Stimulated activated CD4-positive, alpha-beta T cell treated with anti-CD3 and anti-CD28 coated beads, Interleukin-2, amount 100 ng/mL, for 4 hours (primary cell): ENCODE results near the gene NEK6.

Source experiments
- DNase-seq: peaks from one replicate; pipeline ENCODE4 v3.0.0-alpha.2; 2020; ENCODE audit warnings: low read depth

NEK6 gene

DNA sequence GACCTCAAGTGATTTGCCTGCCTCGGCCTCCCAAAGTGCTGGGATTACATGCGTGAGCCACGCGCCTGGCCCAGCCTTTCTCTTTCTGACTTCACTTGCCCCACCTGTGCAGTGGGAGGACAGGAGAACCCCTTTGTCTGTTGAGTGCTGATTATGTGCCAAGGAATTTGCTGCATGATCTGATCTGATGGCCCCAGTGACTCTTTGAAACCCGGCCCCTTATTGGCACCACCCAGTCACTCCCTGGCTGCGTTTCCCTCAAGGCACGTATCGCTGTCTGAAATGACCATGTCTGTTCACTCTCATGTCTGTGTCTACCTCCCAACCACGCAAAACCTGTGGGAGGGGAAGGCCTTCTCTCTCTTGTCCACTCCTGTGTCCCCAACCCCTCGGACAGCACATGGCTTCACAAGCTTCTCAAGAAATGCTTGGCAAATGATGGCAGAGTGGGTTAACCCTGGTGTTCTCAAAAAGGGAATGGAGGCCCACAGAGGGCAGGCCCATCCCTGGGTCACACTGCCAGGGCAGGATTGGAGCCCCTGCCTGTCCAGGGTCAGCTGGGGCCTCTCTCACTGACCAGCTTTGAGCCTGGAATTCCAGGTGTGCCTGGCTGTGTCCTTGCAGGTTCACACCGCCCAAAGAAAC is 21.9 kb downstream of the NEK6 start:
- no peak for DNase-seq

DNA sequence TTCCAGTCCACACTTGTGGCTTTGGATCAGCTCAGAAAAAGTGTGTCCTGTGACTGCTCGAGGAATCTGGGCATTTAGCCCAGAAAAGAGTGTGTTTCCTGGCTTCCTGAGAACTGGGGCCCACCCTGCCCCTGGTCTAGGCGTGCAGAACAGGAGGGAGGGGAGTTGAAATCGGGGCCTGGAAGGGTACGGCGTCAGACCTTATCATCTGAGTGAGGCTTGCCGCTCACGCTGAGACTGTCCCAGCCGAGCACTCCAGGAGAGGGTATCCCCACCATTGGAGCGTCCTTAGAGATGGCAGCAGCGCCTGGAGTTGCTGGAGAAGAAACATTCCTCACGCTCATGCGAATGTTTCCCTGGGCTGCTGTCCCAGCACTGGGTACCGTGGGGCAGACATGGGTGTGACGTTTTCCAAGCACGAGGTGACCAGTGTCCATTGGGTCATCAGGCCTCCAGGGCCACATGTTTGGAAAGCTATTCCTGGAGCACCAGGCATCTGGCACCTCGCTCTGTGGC is 22.5 kb downstream of the NEK6 start:
- DNase-seq = no peak

DNA sequence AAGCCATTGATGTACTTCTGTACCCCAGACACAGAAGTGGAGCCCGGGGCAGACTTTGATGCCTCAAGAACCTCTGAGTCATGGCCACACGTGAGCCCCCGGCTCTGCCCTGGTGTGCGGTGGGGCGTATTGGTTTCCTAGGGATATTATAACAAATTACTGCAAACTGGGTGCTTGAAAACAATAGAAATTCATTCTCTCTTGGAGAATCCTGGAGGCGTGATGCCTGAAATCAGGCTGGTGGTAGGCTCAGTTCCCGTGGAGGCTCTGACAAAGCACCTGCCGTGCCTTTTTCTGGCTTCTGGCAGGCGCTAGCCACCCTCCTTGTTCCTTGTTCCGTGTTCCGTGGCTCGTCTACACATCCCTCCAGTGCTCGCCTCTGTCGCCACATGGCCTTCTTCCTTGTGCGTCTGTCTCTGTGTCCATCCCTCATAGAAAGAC is 24.2 kb downstream of the NEK6 start:
- DNase-seq = no peak

DNA sequence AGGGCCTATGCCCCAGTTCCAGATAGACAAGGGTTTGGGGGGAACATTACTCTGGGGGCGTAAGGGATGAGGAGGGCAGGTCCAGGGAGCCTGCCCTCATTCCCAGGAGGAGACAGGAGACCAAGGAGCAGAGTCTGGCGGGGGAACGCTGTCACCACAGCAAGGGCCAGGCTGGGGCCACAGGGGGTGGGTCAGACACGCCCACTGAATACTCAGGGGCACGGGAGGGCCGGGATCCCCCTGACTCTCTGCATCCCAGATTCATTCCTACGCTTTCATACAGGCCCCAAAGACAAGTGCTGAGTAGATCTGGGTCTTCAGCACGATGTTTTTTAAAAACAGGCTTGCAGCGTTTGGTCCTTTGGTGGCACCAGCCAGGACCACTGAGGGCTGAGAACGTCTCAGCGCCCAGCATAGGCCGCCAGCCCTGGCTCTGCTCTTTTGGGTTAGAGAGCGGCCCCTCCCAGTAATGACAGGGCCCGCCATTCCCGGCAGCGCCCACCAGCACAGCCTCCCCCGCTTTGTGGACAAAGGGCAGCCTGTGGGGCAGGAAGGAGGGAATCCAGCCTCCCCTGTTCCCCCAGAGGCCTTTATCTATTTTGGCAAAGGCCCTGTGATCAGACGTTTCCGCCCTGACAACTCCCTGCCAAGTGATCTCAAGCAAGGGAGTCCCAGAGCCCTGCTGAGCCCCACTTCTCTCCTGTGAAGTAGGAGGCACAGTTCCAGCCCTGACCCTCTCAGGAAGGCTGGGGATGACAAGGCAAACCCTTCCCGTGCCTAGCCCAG is 24.9 kb downstream of the NEK6 start:
- no peak for DNase-seq

DNA sequence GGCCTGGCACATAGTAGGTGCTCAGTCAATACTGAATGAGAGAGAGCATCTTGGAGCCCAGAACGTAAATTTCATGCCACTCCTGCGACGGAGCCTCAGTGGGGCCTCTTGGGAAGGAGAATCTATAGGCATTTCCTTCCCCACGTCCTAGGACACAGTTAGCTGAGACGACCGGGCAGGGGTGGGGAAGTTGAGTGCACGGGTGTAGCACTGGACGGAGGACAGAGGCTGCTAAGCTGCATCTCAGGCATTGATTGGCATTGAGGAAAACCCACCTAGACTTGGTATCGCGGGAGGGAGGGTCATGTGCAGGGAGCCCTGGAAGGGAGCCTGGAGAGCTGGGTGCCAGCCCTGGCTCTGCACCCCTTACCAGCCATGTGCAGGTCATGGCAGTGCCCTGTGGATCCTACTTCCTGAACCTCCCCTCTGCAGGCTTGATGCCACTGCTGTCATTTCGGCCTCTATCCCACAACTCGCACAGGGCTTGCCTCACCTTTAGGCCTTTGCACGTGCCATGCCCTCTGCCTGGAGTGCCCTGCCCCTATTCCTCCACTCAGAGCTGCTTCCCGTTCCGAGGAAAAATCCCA is 25.6 kb downstream of the NEK6 start:
- no peak for DNase-seq

DNA sequence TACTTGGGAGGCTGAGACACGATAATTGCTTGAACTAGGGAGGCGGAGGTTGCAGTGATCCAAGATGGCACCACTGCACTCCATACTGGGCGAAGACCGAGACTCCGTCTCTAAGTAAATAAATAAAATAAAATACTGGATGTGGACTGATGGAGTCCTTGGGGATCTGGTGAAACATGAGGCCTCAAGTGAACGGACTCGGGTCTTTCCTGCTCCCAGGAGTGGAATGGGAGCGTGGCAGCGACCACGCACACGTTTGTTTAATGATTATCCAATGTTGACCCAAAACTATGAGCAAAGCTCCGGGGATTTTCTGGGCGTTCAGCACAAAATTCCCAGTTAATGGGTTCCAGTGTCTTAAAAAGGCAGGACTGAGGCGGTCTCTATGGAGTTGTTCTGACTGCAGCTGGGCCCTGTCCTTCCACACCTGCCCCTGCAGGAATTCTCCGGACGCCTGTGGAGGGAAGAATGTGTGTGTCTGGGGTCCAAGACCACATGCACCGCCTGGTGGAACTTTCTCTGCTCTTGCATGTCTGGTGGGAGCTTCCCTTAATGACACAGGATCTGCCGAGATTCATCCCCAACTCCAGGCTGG is 26.6 kb downstream of the NEK6 start:
- no peak for DNase-seq

DNA sequence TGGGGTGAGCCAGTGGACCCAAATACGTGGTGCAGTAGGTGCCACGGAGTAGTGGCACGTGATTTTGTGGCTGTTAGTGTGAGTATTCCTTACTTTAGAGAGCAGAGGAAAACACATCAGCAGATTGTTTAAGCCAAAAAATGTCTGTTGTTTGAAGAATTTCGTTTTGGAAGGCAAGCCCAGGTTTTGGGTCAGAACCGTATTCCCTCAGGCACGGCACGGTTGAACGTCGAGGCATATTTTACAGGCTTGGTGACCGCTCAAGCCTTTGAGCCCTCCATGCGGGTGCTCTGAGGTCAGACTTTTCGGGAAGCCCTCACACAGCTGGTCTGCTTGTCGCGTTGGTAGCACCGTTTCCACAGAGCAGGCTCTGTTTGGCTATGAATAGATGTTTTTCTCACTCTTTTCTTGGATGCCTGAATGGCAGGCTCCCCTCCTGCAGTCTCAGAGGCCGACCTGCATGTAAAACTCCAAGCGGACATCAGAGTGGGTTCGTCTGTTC is 27.2 kb downstream of the NEK6 start:
- DNase-seq = no peak

DNA sequence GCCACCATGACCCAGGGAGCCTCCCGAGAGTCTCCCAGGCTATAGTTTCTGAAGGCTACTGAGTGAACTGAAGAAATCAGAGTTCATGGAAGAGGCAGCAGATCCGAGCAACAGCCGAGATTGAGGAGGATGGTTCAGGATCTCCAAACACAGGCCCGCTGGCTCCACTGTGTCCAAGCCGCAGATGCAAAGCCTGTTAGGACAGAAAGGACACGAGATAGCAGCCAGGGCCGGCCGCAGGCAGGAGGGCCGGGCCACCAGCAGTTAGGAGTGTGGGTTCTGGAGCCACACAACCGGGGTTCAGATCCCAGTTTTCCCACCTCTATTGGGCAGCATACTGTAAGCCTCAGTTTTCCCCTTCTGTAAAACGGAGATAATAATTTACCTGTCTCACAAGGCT is 27.7 kb downstream of the NEK6 start:
- no peak for DNase-seq

DNA sequence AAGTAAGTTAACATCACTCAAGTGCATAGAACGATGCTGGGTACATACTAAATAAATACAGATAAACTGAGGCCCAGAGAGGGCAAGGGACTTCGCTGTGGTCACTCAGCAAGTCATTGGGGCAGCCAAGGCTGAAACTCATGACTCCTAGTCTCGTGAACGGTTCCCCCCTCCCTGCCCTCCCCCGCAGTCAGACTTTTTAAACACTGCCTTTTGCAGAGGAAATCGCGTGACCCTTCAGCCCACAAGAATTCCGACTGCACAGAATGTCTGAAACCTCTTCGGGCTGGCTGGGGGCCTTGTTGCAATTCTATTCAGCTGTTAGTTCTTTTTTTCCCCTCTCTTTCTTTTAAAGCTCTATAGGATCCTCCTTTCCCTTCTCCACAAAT is 28.1 kb downstream of the NEK6 start:
- no peak for DNase-seq

DNA sequence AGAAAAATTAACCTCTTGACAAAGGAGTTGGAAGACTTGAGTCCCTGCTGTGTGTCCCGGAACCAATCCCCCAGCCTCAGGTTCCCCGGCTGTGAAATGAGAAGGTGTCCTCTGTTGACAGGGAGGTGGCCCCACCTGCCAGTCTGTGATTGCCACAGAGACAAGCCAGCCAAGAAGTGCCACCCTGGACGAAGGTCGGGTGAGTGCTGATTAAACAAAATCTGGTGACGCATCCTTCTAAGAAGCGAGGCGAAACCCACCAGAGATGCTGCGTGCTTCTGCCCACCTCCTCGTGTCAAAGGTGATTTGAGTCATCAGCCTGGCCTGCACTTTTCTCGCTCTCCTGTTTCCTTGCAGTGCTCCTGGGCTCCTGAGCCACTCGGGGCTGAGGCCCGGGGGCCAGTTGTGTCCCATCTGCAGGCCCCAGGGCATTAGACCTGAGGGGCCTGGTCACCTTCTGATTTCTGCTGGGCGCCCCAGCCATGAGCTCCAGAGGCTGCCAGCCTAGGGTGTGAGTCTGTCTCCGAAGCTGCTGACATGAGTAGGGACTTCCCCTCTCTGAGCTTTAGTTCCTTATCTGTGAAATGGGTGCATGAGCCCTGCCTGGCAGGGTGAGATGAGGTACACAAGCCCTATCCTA is 28.7 kb downstream of the NEK6 start:
- DNase-seq = peak; percentile 33

DNA sequence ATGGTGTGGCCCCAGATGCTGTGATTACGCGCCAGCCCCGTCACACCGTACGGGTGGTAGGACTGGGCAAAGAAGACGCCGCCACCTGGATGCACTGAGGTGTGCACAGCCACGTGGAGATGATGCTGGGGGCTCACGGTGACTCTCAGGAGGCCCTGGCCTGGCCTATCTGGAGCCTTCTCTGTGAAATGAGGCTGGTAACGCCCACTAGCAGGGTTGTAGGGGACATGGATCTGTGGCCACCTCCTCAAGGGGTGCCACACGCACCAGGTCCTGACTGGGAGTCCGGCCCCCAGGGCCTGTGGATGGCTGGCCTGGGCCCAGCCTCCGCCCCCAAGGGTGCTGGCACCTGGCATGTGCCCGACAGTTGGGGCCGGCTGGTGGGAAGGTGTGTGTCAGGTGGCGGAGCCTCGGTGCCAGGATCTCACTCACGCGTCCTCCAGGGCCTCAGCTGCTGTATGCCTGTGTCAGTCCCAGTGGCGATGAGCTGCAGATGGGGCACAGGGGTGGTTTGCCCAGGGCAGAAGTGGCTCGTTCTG is 32.4 kb downstream of the NEK6 start:
- no peak for DNase-seq

DNA sequence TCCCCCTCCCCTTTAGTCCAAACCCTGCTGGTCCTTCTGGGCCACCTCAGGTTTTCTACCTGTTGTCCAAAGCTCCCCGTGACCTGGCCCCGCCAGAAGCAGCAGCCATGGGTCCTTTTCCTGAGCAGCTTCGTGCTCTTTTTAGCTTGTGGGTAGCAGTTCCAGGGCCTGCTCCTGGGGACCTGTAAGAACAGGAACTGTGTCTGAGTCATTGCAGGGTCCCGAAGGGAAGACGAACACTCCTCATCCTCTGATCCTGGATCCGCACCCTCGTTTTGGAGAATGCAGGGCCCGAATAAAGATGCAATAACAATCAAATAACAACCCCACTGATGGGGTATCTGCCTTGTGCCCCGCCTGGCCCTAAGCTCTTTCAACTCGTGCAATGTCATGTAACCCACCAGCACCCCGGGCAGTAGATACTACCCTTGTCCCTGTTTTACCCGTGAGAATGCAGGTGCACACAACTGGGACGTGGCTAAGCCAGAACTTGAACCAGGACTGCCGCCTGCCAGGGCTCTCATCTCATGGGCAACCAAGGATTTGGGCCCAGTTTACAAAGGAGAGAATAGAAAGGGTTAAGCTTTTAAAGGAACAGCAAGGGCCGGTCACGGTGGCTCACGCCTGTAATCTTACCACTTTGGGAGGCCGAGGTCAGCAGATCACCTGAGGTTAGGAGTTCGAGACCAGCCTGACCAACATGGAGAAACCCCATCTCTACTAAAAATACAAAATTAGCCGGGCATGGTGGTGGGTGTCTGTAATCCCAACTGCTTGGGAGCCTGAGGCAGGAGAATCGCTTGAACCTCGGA is 33.2 kb downstream of the NEK6 start:
- DNase-seq = no peak

DNA sequence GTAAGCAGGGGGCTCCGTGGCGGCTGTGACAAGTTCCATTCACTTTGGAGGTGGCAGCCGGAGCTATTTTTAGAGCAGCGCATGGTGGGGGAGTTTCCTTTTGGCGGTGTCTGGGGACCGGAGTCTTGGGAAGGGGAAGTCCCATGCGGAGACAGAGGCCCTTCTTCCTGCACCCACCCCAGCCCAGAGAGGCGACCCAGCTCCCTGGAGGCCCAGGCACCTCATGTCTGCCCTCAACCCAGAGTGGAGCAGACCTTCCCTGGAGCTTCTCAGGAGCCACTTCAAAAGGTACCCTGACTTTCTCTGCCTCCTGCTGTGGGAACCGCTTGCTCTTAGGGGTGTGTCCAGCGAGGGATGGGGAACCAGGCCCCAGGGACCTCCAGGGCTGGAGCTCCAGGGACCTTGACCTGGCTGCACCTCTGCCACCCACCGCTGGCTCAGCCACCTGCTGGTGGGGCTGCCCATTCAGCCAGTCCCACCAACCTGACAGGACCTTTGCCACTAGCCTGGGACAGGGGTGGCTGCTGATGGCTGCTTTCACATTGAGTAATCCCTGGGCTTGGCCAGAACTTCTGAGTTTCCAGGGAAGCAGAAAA is 34.1 kb downstream of the NEK6 start:
- DNase-seq = no peak

DNA sequence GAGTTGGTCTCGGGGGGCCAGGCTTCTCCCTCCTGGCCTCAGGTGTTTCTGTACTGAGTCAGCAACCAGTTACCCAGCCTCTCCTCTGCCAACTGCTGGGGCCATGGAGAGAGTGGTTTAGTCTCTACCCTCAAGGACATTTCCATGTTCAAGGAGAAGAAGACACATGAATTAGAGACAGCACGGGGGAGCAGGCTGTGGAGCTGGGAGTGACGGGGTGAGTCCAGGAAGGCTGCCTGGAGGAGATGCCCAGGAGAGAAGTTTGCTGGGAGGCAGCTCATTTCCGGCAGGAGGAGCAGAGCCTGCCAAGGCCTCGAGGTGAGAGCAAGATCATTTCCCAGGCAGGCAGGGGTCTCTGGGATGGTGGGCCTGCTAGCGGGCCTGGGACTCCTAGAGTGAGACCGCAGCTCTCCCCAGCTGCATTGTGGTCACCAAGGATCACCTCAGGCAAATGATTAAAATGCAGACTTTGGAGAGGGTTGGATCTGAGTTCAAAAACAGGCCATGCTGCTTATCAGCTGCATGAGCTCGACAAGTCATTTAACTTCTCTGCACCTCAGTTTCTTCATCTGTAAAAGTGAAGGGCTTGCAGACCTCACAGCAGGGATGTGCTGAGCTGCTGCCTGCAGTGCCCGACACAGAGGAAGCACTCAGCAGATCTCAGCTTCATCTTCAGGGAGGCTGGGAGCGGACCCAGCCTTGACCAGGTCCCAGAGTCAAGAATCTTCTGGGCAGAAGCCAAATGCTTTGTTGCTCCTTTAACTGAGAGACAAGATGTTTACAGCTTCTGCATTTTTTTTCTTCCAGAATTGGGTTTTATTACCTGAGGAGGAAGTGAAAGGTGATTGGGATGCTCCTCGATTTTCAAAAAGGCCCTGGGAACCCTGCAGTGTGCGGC is 35.2 kb downstream of the NEK6 start:
- no peak for DNase-seq

DNA sequence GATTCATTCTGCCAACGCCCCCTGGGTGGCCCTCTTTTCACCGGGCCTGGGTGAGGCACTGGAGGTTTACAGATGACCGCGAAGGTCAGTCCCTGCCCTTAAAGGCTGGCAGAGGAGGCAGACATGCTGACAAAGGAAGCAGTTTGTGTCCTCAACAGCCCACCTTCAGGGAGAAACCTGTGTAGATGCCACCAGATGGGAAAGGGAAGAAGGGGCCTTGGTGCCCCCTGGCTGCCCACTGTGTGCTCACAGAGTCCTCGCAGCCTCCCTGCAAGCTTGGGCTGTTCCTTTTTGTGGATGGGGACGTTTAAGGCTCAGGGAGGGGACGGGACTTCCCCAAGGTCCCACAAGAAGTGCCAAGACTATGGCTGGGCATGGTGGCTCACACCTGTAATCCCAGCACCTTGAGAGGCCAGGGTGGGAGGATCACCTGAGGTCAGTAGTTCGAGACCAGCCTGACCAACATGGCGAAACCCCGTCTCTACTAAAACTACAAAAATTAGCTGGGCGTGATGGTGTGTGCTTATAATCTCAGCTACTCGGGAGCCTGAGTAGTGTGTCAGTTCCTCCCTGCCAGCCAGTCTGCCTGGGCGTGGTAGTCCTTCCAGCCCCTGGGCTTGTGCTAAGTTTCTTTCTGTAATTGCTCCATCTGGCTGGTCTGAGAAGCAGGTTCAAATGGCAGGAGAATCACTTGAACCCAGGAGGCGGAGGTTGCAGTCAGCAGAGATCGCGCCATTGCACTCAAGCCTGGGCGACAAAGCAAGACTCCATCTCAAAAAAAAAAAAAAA is 36.2 kb downstream of the NEK6 start:
- DNase-seq = no peak

DNA sequence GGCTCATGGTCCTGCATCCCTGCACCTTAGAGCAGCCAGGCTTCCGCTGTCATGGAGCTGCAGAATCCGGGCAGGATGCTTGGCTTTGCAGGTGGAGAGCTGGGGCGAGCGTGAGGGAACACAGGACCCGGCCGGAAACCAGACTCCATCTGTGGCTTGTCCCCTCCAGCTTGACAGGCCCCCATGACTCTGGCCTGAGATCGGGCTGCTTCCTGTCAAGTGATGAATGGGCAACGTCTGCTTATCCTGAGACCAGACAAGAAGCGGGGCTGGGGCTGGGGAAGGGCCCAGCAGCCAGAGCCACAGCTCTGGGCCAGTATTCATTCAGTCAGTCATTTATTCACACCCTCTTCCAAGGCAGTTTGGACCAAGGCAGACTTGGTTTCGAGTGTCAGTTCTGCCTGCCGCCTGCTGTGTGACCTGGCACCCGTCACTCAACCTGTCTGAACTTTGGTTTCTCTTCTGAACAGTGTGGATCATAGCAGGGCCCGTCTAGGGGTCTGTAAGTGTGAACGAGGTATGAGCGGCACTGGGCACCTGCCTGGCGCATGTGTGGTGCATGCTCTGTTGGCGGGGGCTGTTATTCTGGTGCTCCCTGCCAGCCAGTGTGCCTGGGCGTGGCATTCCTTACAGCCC is 37.5 kb downstream of the NEK6 start:
- no peak for DNase-seq

DNA sequence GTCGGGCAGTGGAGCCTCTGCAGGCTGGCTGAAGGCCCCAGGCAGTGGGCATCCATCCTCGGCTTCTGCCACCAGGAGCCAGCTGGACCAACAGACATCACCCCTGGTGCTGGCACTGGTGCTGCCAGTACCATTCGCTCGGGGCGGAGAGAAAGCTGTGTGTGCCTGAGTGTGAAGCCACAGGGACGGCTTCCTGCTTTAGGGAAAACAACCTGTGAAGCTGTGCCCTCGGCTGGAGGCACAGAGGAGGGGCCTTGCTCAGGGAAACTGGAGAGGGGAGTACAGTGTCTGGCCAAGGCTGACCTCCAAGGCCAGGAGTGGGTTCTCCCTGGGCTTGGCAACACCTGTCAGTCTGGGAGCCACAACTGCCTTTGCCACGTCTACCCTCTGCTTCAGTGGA is 38.3 kb downstream of the NEK6 start:
- DNase-seq = no peak
